ENCODE data around the gene COBLL1. TPM values are rescaled to one million over a fixed set of nuclear protein-coding genes. Genes with fewer than 3 reads are reported as not detected.

The COBLL1 gene
- total RNA-seq, 1 donor from 2014 or later: 28.2 TPM

DNA sequence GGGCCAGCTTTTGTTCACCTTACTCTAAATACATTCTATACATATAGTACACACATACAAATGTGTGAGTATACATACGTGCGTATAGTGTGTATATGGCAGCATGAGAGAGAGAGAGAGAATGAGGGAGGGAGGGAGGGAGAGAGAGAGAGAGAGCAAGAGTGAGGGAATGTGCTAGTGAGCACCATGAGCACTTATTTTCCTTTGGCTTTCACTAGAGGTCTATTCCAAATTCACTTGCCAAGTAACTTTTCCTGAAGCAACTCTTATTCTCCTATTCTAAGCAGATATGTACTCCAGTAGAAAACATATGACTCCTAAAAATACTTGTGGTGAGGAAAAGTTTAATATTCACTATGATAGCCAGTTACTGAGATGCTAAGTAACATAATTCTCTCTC, 85.7 kb downstream of the COBLL1 start:
- Mint-ChIP-seq H3K36me3 (no peaks in the 10 kb centered on the region), H3K4me1 (ENCODE audit: unreplicated experiment) (no peaks in the 10 kb centered on the region), H3K9me3 (no peaks in the 10 kb centered on the region), H3K27ac (no peak overlapping the region), H3K4me3 (no peak overlapping the region), H3K27me3 (no peaks in the 10 kb centered on the region)
- DNase-seq (ENCODE audit: extremely low spot score, unreplicated experiment): no peak
- TF ChIP-seq, protein P1, sequence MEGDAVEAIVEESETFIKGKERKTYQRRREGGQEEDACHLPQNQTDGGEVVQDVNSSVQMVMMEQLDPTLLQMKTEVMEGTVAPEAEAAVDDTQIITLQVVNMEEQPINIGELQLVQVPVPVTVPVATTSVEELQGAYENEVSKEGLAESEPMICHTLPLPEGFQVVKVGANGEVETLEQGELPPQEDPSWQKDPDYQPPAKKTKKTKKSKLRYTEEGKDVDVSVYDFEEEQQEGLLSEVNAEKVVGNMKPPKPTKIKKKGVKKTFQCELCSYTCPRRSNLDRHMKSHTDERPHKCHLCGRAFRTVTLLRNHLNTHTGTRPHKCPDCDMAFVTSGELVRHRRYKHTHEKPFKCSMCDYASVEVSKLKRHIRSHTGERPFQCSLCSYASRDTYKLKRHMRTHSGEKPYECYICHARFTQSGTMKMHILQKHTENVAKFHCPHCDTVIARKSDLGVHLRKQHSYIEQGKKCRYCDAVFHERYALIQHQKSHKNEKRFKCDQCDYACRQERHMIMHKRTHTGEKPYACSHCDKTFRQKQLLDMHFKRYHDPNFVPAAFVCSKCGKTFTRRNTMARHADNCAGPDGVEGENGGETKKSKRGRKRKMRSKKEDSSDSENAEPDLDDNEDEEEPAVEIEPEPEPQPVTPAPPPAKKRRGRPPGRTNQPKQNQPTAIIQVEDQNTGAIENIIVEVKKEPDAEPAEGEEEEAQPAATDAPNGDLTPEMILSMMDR (conservative IDR thresholded peaks at IDR 0.05): no peak

DNA sequence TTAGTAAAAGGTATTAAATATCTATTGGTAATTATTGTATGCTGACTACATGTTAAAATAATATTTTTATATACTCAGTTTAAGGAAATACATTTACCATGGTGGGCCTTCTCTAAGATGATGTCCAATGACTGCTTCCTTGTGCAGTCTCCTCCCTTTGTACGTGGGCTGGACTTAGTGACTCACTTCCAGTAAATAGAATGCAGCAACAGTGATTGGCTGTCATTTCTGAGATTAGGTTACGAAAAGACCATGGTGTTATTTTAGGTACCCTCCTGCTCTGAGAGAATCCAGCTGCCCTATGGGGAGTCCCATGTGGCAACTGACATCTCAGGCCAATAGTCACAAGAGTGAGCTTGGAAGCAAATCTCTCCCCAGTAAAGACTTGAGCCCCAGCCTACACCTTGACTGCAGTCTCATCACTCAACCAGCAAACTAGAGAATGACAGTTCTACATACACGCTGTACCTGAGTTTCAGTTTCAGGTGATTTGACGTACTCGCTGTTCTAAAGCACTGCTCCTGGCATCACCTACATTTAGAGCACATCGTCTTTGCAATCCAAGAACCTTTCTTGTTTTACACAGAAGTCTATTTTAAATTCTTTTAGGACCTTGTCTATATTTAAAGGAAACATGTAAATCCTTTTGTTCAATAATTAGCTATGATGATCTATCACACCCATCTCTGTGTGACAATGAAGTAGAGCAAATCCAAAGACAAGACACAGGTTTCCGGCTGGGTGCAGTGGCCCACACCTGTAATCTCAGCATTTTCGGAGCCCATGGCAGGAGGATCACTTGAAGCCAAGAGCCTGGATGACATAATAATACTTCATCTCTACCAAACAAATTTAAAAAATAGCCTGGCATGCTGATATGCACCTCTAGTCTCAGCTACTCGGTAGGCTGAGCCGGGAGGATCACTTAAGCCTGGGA, 87.2 kb downstream of the COBLL1 start:
- Mint-ChIP-seq H3K9me3 (no peaks in the 10 kb centered on the region), H3K4me1 (ENCODE audit: unreplicated experiment) (no peaks in the 10 kb centered on the region), H3K27me3 (no peaks in the 10 kb centered on the region), H3K36me3 (no peaks in the 10 kb centered on the region), H3K27ac (no peak overlapping the region), H3K4me3 (no peak overlapping the region)
- TF ChIP-seq, protein P1 (conservative IDR thresholded peaks at IDR 0.05): no peak
- no peak for DNase-seq (ENCODE audit: extremely low spot score, unreplicated experiment)

DNA sequence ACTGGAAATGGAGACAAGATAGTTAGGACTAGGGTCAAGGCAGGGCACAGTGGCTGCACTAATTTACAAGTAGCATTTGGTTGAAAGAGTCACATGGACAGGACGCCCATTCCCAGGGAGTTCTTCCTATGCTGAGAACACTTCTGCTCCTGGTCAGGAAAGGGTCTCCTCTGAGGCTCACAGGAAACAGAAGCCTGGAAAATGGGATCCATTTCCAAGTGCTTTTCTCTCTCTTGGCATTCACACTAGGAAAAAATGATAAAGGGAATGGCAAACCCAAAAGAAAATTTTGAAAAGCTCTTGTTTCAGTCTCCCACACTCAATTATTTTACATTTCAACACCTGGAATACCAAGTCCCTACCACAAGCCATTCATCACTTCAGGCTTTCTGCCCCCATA, 88.7 kb downstream of the COBLL1 start:
- Mint-ChIP-seq H3K4me1 (ENCODE audit: unreplicated experiment) (no peaks in the 10 kb centered on the region), H3K27ac (no peak overlapping the region), H3K4me3 (no peak overlapping the region), H3K9me3 (no peaks in the 10 kb centered on the region), H3K27me3 (no peaks in the 10 kb centered on the region), H3K36me3 (no peaks in the 10 kb centered on the region)
- no peak for DNase-seq (ENCODE audit: extremely low spot score, unreplicated experiment)
- TF ChIP-seq, protein P1 (conservative IDR thresholded peaks at IDR 0.05): no peak

DNA sequence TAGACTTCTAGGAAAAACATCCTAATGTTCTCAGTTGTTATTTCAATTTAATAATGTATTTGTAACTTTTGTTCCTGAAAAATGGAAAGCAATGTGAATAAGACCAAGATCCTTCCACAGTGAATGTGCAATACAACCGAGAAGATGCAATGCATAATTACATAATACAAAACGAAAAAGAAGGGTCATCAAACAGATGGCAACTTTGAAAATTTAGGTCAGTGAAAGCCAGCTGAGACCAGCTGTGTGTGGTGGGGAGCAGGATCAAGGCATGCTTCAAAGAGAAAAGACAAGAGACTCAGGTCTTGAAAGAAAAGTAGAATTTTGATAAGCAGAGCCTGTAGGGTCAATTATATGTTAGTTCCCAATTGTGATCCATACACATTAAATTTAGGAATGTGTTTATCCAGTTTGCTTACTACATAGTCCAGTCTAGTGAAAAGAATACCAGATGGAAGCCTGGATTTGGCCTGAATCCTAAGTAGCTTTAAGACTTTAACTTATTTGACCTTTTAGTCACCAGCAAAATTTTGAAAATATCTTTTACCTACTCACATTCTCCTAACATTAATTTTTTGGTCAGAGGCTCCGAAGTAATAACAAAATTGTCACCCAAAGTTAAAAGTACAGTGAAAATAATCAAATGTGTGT, 93.7 kb downstream of the COBLL1 start:
- no peaks in the 10 kb centered on the region for H3K9me3 Mint-ChIP-seq
- no peaks in the 10 kb centered on the region for H3K36me3 Mint-ChIP-seq
- no peaks in the 10 kb centered on the region for H3K27me3 Mint-ChIP-seq
- H3K27ac Mint-ChIP-seq: no peak overlapping the region
- TF ChIP-seq, protein P1 (conservative IDR thresholded peaks at IDR 0.05): no peak
- peaks cover 9% of the 10 kb centered on the region for H3K4me1 Mint-ChIP-seq (ENCODE audit: unreplicated experiment)
- no peak for DNase-seq (ENCODE audit: extremely low spot score, unreplicated experiment)
- no peak overlapping the region for H3K4me3 Mint-ChIP-seq

DNA sequence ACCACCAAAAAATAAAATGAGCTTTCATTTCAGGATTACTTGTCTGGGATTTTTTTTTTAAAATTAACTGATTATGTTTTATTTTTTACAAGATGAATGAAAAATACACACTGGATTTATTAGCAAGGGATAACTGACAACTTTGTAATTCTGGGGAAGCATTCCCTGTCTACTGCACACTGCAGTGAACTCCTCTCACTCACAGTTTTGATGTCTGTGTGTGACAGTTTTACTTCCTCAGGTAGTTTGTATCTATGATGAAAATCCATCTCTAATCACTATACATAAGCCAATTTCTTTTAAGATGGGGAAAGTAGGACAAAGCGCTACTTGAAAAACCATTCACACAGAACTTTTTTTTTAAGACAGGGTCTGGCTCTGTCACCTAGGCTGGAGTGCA, 94.5 kb downstream of the COBLL1 start:
- Mint-ChIP-seq H3K4me3 (no peak overlapping the region), H3K27ac (no peak overlapping the region), H3K4me1 (ENCODE audit: unreplicated experiment) (peaks cover 9% of the 10 kb centered on the region), H3K36me3 (peaks cover 3% of the 10 kb centered on the region), H3K9me3 (no peaks in the 10 kb centered on the region), H3K27me3 (no peaks in the 10 kb centered on the region)
- DNase-seq (ENCODE audit: extremely low spot score, unreplicated experiment): no peak
- TF ChIP-seq, protein P1 (conservative IDR thresholded peaks at IDR 0.05): no peak
